Amniotic epithelial cell (primary cell): ENCODE measurements around the gene HSD11B1L.
A peak's percentile ranks its signal among the peaks of the same experiment; 100 is the strongest.
"Not testable (repeated sequence)": the region's sequence is repeated elsewhere in the genome, so short reads cannot be mapped to it uniquely, and the experiment has no call there.

Experiments used
- DNase-seq: peaks from one replicate; pipeline ENCODE4 v3.0.0-alpha.2; 2010; ENCODE audit warnings: low read depth

Gene HSD11B1L

GRCh38 chr19:5700455-5701092, 19.7 kb downstream of the HSD11B1L start:
- no peak for DNase-seq

- not testable (repeated sequence) for DNase-seq
Measured at GRCh38 chr19:5702053-5702410, 21.2 kb downstream of the HSD11B1L start.

- no peak for DNase-seq
Measured at GRCh38 chr19:5703819-5704818, 23.3 kb downstream of the HSD11B1L start.

- DNase-seq: no peak
Measured at GRCh38 chr19:5705552-5705951, 24.7 kb downstream of the HSD11B1L start.

GRCh38 chr19:5706876-5707573, 26.2 kb downstream of the HSD11B1L start:
- no peak for DNase-seq

GRCh38 chr19:5707576-5708575, 27.0 kb downstream of the HSD11B1L start:
- no peak for DNase-seq

GRCh38 chr19:5711025-5711424, 30.2 kb downstream of the HSD11B1L start:
- no peak for DNase-seq

GRCh38 chr19:5711713-5712161, 30.9 kb downstream of the HSD11B1L start:
- DNase-seq: no peak

GRCh38 chr19:5713228-5713627, 32.4 kb downstream of the HSD11B1L start:
- DNase-seq: no peak

- DNase-seq: no peak
Measured at GRCh38 chr19:5714816-5715215, 34.0 kb downstream of the HSD11B1L start.

- no peak for DNase-seq
Measured at GRCh38 chr19:5717215-5717935, 36.5 kb downstream of the HSD11B1L start.

- peak; percentile 62 for DNase-seq
Measured at GRCh38 chr19:5718037-5718578, 37.3 kb downstream of the HSD11B1L start.

GRCh38 chr19:5718579-5719273, 37.9 kb downstream of the HSD11B1L start:
- peak; percentile 87 for DNase-seq

- peak; percentile 13 for DNase-seq
Measured at GRCh38 chr19:5719274-5719960, 38.6 kb downstream of the HSD11B1L start.

- peak; percentile 97 for DNase-seq
Measured at GRCh38 chr19:5719961-5720790, 39.3 kb downstream of the HSD11B1L start, which contains the start of the genes CATSPERD and LONP1. TSS of gene CATSPERD (plus strand) at chr19:5720637. CDS start at chr19:5720738, 101 bp downstream. TSS of gene LONP1 (minus strand) at chr19:5720146. CDS start at chr19:5720132, 14 bp downstream.

GRCh38 chr19:5727453-5728050, 46.7 kb downstream of the HSD11B1L start:
- no peak for DNase-seq

GRCh38 chr19:5733172-5733571, 52.3 kb downstream of the HSD11B1L start:
- DNase-seq: not testable (repeated sequence)
